ENCODE results near the gene CPTP. TPM values are rescaled to one million over a fixed set of nuclear protein-coding genes. Genes with fewer than 3 reads are reported as not detected.

The CPTP gene
- total RNA-seq, 2 donors from 2014 or later: 67.3 to 86.7 TPM

DNA sequence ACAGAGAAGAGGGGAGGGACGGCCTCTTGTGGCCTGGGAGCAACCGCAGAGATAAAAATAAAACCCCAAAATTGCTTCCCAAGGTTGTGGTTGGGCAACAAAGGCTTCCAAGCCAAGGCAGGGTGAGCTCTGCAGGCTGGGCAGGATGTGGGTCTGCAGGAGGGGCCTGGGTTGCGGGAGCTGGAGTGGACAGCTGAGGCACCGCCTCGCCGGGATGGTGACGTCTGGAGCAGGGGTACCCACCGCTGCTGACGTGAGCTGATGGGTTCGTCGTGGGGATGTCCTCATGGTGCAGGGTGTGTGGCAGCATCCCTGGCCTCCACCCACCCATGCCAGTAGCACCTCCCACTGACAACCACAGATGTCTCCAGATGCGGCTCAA, 46.8 kb downstream of the CPTP start:
- intact Hi-C loops (cut with DNase I, micrococcal nuclease): no loop called here
- DNase-seq (no peak), ATAC-seq (no peak)

DNA sequence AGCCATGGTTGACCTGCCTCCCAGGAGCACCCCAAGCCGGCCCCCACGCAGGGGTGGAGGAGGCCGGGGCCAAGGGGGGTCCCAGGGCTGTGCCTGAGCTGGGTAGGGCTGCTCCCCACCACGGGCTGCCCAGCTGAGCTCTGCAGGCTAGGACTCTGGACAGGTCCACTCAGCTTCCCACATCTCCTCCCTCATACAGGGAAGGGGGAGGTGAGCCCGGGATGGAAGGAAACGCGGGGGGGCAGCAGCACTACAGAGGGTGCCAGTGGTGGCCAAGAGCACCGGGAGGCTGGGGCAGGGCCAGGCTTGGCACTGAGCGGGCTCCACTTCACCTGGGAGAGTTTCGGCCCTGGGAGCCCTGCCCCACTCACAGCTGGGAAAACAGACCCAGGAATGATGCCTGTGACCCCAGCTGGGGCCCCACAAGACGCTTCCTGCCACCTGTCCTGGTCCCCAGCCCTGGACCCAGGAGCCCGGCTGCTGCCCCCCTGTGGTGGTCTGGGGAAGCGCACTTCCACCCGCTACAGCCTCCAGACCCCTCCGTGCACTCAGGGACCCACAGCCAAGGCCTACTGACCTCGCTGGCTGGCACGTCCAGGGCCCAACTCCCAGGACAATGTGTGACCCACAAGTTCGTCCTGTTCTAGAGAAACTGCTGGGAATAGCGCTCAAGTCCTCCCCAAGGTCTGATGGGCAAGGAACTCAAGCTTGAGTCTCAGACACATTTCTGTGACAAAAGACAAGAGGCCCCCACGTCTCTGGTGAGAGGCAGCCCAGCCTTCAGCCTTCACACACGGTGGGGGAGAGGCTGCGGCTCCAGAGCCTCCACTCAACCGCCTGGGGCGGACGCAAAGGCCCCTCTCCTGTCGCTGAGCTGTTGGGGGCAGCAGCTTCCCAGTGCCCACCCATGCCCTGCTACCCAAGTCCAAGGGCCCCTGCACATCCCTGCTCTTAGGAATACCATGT, 47.4 kb downstream of the CPTP start:
- ATAC-seq: peak; percentile 30
- peak; percentile 38 to 78 for DNase-seq
- intact Hi-C loops (cut with DNase I, micrococcal nuclease): no loop called here

DNA sequence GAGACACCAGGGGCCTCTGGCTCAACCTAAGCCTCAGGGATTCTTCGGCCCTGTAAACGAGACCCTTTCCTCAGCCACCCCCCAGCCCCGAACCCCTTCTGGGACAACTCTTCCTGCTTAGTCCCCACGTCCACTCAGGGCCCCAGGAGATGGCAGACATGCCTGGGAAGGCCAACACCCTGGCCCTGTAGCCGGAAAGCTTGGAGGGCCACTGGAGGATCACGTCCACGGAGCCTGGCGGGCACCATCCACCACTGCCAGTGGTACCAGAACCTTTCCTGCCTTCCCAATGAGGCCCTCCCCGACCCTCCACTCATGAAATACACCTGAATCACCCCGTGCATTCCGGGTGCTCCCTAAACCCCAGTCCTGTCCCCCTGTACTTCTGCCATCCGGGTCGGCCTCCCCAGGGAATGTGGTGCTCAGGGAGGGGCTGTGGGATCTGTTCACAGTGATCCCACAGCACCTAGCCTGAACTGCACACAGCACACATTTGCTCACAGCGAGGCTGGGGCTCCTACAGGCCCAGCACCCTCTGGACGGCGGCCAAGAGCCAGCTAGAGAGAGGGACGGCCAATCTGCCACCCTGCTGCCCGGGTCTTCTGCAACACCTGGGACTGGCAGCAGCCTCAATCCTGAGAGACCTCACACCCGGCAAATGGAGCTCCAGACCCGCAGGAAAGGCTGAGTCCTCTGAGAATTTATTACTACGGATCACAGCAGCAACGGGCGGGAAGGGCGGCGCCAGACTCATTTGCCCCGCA, 48.6 kb downstream of the CPTP start:
- ATAC-seq (no peak), DNase-seq (no peak)
- intact Hi-C loops (cut with DNase I, micrococcal nuclease): no loop called here

DNA sequence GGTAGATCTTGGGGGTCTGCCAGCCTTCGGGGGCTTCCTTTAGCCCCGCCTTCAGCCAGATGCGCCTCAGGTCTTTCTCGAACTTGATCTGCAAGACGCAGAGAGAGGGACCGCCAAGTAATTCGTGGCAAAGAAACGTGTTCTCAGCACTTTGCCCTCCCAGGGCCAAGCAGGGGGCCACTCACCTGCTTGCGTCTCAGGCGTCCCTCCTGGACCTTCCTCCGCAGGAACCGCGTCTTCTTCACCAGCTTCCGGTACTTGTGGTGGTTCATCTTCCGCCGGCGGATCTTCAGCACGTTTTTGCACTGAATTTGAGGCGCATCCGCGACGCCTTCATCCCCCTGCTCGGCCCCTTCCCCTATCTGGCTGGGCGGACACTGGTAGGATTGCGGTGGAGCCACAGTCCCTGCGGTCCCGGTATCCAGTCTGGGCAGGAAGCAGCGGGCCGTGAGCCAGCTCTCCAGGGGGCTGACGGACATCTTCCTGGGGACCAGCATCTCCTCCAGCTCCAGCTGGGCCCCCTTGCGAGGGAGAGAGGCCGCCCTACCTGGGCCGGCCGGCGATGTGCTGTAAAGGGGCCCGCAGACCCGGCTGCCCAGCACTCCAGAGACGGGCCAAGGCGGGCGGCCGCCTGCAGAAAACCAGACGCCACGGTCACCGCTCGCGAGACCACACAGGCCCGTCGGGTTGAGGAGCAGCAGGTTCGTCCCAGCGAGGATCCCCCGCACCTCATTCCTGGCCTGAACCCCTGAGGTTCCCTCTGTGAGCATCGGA, 49.4 kb downstream of the CPTP start:
- peak in 1 of 2 donors; percentile 25 for DNase-seq
- intact Hi-C loops (cut with DNase I, micrococcal nuclease): no loop called here
- no peak for ATAC-seq

DNA sequence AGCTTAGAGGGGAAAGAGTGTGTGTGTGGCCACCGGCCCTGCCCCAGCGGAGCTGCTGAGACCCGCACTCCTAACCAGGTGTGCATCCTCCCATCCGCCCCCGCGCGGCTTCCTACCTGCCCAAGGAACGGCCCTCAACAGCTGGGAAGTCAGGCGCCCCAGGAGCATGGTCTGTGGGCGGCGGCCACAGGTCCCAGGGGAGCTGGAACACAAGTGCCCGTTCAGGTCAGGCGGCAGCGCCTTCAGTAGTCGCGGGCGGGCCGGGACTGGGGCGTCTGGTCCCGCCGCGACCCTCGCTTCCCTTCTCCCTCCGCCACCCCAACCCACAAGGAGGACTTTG, 50.0 kb downstream of the CPTP start:
- ATAC-seq (peak; percentile 15), DNase-seq (peak in 1 of 2 donors; percentile 54)
- intact Hi-C loops (cut with DNase I, micrococcal nuclease): no loop called here

DNA sequence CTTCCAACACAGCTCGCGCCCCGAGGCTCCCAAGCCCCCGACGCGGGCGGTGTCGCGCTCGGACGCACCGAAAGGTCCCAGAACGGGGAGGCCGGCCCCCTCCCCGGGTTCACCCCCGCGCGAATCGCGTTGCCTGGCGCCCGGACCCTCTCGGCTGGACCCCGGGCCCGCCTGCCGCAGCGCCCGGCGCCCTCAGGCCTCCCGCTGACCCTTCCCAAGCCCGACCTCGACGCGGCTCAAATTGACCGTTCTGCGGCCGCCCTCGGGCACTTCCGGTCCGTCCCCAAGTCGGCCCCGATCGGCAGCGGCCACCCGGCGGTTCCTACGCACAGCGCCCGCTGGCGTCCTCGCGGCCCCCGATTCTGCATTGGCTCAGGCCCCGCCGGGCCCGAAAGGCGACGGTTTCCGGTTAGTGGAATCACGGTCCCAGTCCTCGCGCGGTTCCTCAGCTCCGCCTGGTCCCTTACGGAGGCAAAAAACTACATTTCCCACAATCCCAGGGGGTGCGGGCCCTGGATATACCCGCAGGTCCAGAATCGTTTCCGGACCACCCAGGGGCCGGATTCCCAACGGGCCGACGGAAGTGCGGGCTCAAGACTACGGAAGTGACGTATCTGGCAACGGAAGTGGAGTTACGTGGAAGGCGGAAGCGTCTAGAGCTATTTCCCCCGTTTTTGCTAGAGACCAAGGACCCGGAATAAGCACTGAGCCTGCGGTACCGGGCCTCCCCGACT, 50.5 kb downstream of the CPTP start, which contains the start of gene AURKAIP1:
TSS of gene AURKAIP1 (minus strand) at position 279 of the 734 bp plus-strand sequence. CDS start 451 bp downstream, outside the sequence.
- peak; percentile 97 to 99 for DNase-seq
- intact Hi-C loops (cut with DNase I, micrococcal nuclease): no loop called here
- ATAC-seq: peak; percentile 90

GRCh38 chr1:1376551-1377226, 52.1 kb downstream of the CPTP start:
- no peak for ATAC-seq
- intact Hi-C loops (cut with DNase I, micrococcal nuclease): no loop called here

DNA sequence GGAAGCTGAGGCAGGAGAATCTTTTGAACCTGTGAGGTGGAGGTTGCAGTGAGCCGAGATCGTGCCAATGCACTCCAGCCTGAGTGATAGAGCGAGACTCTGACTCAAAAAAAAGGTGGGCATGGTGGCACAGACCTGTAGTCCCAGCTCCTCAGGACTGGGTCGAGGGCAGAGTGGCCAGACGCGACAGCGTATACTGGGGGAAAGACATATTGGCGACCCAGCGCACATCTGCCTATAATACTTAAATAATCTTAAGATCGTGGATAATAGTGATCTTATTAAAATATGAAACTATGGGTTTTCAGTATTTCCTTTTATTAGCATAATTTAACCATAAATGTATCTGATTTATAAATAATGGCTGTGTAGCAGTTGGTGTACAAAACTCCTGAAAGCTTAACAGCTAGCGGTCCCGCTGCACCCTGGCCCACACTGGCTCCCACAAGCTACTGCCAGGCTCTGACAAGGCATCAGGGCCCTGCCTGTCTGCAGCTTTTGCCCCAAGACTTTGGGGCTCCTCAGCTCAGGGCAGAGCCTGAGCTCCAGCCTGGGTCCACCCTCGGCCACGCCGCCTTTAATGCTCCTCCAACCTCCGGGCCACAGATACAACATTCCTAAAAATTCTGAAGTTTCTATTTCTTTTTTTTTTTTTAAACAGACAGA, 53.1 kb downstream of the CPTP start:
- DNase-seq (no peak), ATAC-seq (no peak)
- intact Hi-C loops (cut with DNase I, micrococcal nuclease): no loop called here

More at GRCh38 chr1:1376551-1377226, 52.1 kb downstream of the CPTP start:
- no peak for DNase-seq

Small RNAs within 50 kb of the gene (microRNA-seq; reads per million reads assigned to microRNA genes)
- 1.1 to 4.1 reads per million in 2 donors for gene MIR6726
- gene MIR6727: 0 to 1.1 reads per million in 2 donors
- gene MIR6808: 0.53 to 1.4 reads per million in 2 donors

Other genes starting within 250 kb of the CPTP start
- gene C1orf159, start 208.7 kb upstream of the CPTP start, total RNA-seq: 10 to 100 TPM; 17.6 to 28.6 TPM
- gene TTLL10, start 150.9 kb upstream of the CPTP start, total RNA-seq: 1 to 10 TPM; 1.2 to 3.0 TPM
- gene TNFRSF18, start 118.2 kb upstream of the CPTP start, total RNA-seq: 1 to 10 TPM in 1 of 2 donors, under 1 TPM in 1; 0.64 to 3.7 TPM
- gene TNFRSF4, start 110.6 kb upstream of the CPTP start, total RNA-seq: 1 to 10 TPM in 1 of 2 donors, under 1 TPM in 1; 0.55 to 1.3 TPM
- 100 to 1,000 TPM; 235 to 273 TPM for gene SDF4, start 92.8 kb upstream of the CPTP start, total RNA-seq
- 1 to 10 TPM; 8.2 to 9.6 TPM for gene B3GALT6, start 92.6 kb upstream of the CPTP start, total RNA-seq
- gene C1QTNF12, start 78.1 kb upstream of the CPTP start, total RNA-seq: 10 to 100 TPM; 40.0 to 71.6 TPM
- 10 to 100 TPM; 46.3 to 56.3 TPM for gene UBE2J2, start 50.9 kb upstream of the CPTP start, total RNA-seq
- 1 to 10 TPM; 1.5 to 1.6 TPM for gene SCNN1D, start 44.4 kb upstream of the CPTP start, total RNA-seq
- gene ACAP3, start 16.9 kb upstream of the CPTP start, total RNA-seq: 10 to 100 TPM; 49.2 to 58.7 TPM
- gene PUSL1, start 16.2 kb upstream of the CPTP start, total RNA-seq: 10 to 100 TPM; 15.5 to 18.7 TPM
- 10 to 100 TPM; 80.6 to 94.2 TPM for gene INTS11, start 142 bp upstream of the CPTP start, total RNA-seq
- under 1 TPM; 0.67 to 0.89 TPM for gene TAS1R3, start 6.5 kb downstream of the CPTP start, total RNA-seq
- gene DVL1, start 24.6 kb downstream of the CPTP start, total RNA-seq: 10 to 100 TPM; 57.2 to 69.0 TPM
- gene MXRA8, start 33.8 kb downstream of the CPTP start, total RNA-seq: 10 to 100 TPM in 1 of 2 donors, 1 to 10 TPM in 1; 8.5 to 20.7 TPM
- gene AURKAIP1, start 50.4 kb downstream of the CPTP start, total RNA-seq: 100 to 1,000 TPM; 175 to 212 TPM
- gene CCNL2, start 74.5 kb downstream of the CPTP start, total RNA-seq: 100 to 1,000 TPM; 115 to 129 TPM
- 10 to 100 TPM; 82.1 to 96.7 TPM for gene MRPL20, start 82.5 kb downstream of the CPTP start, total RNA-seq
- 1 to 10 TPM in 1 of 2 donors, under 1 TPM in 1; 0.76 to 2.7 TPM for gene ANKRD65, start 96.5 kb downstream of the CPTP start, total RNA-seq
- 10 to 100 TPM; 40.1 to 81.5 TPM for gene VWA1, start 110.9 kb downstream of the CPTP start, total RNA-seq
- under 1 TPM; 0.49 to 0.87 TPM for gene ATAD3C, start 124.9 kb downstream of the CPTP start, total RNA-seq
- gene ATAD3B, start 147.0 kb downstream of the CPTP start, total RNA-seq: 10 to 100 TPM; 15.2 to 16.4 TPM
- 10 to 100 TPM; 20.7 to 29.6 TPM for gene ATAD3A, start 187.4 kb downstream of the CPTP start, total RNA-seq
- gene TMEM240, start 215.8 kb downstream of the CPTP start, total RNA-seq: 1 to 10 TPM in 1 of 2 donors, under 1 TPM in 1; 0.67 to 2.6 TPM